Kidney (tissue), 14 donors: ENCODE data around the gene ASS1. TPM values are rescaled to one million over a fixed set of nuclear protein-coding genes. Genes with fewer than 3 reads are reported as not detected.

Experiments used
- DNase-seq, 5 donors: peaks; one replicate each; pipeline ENCODE4 v3.0.0-alpha.2; 2013 to 2020
- FAIRE-seq: peaks from 2 replicates; lab custom pipeline; 2012; peaks lifted over from hg19 to GRCh38; lab: Jason Lieb, UNC
- H3K27ac ChIP-seq, 2 donors: one replicate each; pipeline ENCODE4 v1.7.0; 2013; ENCODE audit warnings: low read depth in 2 of 2, low read length in 2 of 2, inconsistent platforms in 1 of 2
- H3K27me3 ChIP-seq: one replicate; pipeline ENCODE4 v1.7.1; 2013; ENCODE audit warnings: low read length, inconsistent platforms; ENCODE audit not compliant: control insufficient read depth, insufficient read depth
- H3K36me3 ChIP-seq, 3 donors: one replicate each; pipeline versions ENCODE4 v1.7.0 to v1.7.1; 2013; ENCODE audit warnings: low read length in 3 of 3, control low read depth in 1 of 3, inconsistent platforms in 1 of 3; ENCODE audit not compliant: insufficient read depth in 3 of 3, control insufficient read depth in 2 of 3
- H3K4me1 ChIP-seq, 3 donors: one replicate each; pipeline versions ENCODE4 v1.7.0 to v1.7.1; 2013; ENCODE audit warnings: low read length in 3 of 3, inconsistent platforms in 1 of 3, low read depth in 1 of 3; ENCODE audit not compliant: control insufficient read depth in 2 of 3, insufficient read depth in 2 of 3
- H3K4me3 ChIP-seq, 3 donors: one replicate each; pipeline versions ENCODE4 v1.7.0 to v1.8.1; 2013; ENCODE audit warnings: low read length in 3 of 3, control low read depth in 1 of 3, inconsistent platforms in 1 of 3
- H3K9ac ChIP-seq, 3 donors: one replicate each; pipeline versions ENCODE4 v1.7.0 to v1.7.1; 2013; ENCODE audit warnings: low read length in 3 of 3, control low read depth in 1 of 3, inconsistent platforms in 1 of 3
- H3K9me3 ChIP-seq, 3 donors: one replicate each; pipeline versions ENCODE4 v1.7.0 to v1.7.1; 2013; ENCODE audit warnings: low read length in 3 of 3, control low read depth in 1 of 3, inconsistent platforms in 1 of 3; ENCODE audit not compliant: control insufficient read depth in 2 of 3, insufficient read depth in 1 of 3
- intact Hi-C: fragments of 100-400 bp; cut with DNase I; formaldehyde crosslinking; loops from one replicate; pipeline ENCODE4 v1.11.1; 2022
- polyA plus RNA-seq: library from polyadenylated mRNA; stranded (reverse); fragments of 350-450 nt; fragmentation: Illumina TruSeq; extraction: RNeasy Lipid Tissue Mini Kit (QIAGEN cat#74804); gene quantifications from one replicate; pipeline ENCODE4 v1.2.3, GENCODE V29; 2014; ENCODE audit warnings: low read depth, low replicate concordance; ENCODE audit not compliant: insufficient read depth
- total RNA-seq: library from RNA; stranded (reverse); fragmentation: NEBNext Ultra II Directional; extraction: Animal tissue kit (Norgen Biotek cat#: 25700); gene quantifications from one replicate; pipeline ENCODE4 v1.2.1, GENCODE V29; 2021
- TF ChIP-seq, protein P1 (sequence below): IDR thresholded peaks from 3 replicates; pipeline ENCODE4 v1.5.1; 2012; ENCODE audit warnings: mild to moderate bottlenecking, moderate library complexity, borderline replicate concordance; ENCODE audit not compliant: insufficient read depth; ENCODE audit errors: extremely low read depth
- donor health status: control.
- donor health status: control.
- donor health status: control.
- donor health status: control.
- donor health status: control.
- donor health status: DM: yes; HTN: yes; CAD: no.
- donor health status: Normal renal cell carcinoma (clear cell type).

ASS1 gene
- total and polyA plus RNA-seq, 2 donors from 2014 or later, result 124 to 1,185 TPM

DNA sequence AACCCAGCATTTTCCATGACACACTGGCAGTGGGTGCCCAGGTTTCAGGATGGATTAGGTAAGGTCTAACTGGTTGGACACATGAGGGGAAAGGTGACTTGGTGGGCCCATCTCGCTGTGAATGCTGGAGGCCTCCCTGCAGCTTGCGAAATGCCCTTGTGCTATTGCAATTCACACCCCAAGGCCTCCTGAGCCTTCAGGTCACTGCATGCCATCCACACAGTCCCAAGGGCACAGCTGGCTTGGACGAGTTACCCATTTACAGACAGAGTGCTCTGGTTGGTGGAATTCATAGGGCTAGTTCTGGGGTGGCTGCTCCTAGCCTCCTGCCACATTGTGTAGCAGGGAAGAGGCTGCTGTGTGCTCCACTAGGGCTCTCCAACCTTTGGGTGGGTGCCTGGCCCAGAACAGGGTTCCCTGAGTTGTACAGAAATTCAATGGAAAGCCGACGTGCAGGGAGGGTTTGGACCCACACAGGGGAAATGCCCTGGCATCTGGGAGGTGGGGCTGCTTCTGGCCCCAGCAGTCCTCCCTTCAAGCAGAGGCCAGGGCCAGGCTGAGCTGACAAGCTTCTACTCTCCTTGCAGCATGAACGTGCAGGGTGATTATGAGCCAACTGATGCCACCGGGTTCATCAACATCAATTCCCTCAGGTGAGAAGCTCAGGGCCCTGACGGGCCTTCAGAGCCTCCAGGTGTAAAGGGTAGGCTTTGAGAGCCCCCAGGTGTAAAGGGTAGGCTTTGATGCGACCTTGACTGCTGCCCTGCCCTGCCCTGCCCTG lies 54.3 kb downstream of the ASS1 start:
- DNase-seq (peak in 2 of 5 donors; percentile 41 to 68), FAIRE-seq (no peak)
- H3K27me3 ChIP-seq, result no peaks in the 10 kb centered on the region
- H3K4me3 ChIP-seq, result no peak overlapping the region
- TF ChIP-seq, protein P1, sequence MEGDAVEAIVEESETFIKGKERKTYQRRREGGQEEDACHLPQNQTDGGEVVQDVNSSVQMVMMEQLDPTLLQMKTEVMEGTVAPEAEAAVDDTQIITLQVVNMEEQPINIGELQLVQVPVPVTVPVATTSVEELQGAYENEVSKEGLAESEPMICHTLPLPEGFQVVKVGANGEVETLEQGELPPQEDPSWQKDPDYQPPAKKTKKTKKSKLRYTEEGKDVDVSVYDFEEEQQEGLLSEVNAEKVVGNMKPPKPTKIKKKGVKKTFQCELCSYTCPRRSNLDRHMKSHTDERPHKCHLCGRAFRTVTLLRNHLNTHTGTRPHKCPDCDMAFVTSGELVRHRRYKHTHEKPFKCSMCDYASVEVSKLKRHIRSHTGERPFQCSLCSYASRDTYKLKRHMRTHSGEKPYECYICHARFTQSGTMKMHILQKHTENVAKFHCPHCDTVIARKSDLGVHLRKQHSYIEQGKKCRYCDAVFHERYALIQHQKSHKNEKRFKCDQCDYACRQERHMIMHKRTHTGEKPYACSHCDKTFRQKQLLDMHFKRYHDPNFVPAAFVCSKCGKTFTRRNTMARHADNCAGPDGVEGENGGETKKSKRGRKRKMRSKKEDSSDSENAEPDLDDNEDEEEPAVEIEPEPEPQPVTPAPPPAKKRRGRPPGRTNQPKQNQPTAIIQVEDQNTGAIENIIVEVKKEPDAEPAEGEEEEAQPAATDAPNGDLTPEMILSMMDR, result no peak
- H3K4me1 ChIP-seq, result peaks cover 0 to 2% (median 0%) of the 10 kb centered on the region in 3 donors
- no peak overlapping the region for H3K27ac ChIP-seq
- peaks cover 0 to 23% (median 12%) of the 10 kb centered on the region in 3 donors for H3K36me3 ChIP-seq
- H3K9ac ChIP-seq, result no peak overlapping the region
- no peaks in the 10 kb centered on the region for H3K9me3 ChIP-seq
- intact Hi-C loops, result no loop called here

DNA sequence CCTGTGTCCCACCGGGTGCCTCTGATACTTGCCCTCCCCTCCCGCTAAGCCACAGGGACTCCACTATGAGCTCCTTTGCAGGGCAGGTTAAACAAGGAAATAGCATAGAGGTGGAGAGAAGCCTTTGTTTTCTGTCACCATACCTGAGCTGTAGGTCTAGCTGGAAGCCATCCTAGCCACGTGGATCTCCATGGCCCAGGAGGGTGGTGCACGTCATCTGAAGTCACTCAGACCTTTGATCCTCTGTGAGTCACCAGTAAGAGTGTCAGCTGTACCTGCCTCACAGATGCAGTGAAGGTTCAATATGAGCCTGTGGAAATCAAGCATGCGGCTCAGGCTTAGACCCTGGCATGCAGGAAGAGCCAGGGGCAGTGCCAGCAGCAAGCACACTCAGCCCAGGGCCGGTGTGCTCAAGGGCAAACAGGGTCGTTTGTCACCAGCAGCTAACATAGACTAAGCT lies 55.1 kb downstream of the ASS1 start:
- TF ChIP-seq, protein P1, result no peak

DNA sequence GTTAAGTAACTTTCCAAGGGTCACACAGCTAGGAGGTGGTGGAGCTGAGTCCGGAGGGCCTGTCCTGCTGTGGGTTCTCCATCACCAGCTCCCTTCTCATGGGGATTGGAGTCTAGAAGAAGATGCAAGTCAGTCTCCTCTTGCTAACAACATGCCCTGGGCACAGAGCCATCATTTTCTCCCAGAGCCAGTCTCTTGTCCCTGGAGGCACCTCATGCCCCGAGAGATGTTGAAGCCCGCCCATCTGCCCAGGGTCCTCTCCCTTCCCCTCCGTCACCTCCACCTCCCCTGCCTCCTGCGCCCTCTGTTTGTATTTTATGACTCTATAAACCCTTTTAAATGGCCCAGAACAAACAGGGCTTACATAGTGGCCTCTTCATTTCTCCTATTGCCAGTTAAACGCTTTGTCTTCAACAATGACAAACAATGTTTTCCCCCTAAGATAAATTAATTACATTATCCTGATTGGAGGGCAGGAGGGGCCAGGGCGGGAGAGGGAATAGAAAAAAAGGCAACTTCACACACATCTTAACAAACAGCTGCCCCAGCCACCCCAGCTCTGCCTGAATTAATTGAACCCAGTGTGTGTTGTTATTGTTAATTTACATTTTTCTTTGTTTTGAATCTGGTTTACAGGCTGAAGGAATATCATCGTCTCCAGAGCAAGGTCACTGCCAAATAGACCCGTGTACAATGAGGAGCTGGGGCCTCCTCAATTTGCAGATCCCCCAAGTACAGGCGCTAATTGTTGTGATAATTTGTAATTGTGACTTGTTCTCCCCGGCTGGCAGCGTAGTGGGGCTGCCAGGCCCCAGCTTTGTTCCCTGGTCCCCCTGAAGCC lies 55.8 kb downstream of the ASS1 start:
- DNase-seq (no peak), FAIRE-seq (no peak)
- peaks cover 0 to 2% (median 0%) of the 10 kb centered on the region in 3 donors for H3K4me1 ChIP-seq
- intact Hi-C loops, result no loop called here
- H3K36me3 ChIP-seq, result peaks cover 0 to 19% (median 8%) of the 10 kb centered on the region in 3 donors
- no peak overlapping the region for H3K4me3 ChIP-seq
- H3K27ac ChIP-seq, result no peak overlapping the region
- TF ChIP-seq, protein P1, result no peak
- H3K9ac ChIP-seq, result no peak overlapping the region
- no peaks in the 10 kb centered on the region for H3K9me3 ChIP-seq
- H3K27me3 ChIP-seq, result no peaks in the 10 kb centered on the region

More for the DNA sequence above, 55.1 kb downstream of the ASS1 start:
- H3K4me1 ChIP-seq, result peaks cover 0 to 2% (median 0%) of the 10 kb centered on the region in 3 donors
- intact Hi-C loops, result no loop called here
- peaks cover 0 to 19% (median 12%) of the 10 kb centered on the region in 3 donors for H3K36me3 ChIP-seq
- no peaks in the 10 kb centered on the region for H3K27me3 ChIP-seq
- no peak overlapping the region for H3K27ac ChIP-seq
- no peak for FAIRE-seq
- H3K4me3 ChIP-seq, result no peak overlapping the region
- H3K9ac ChIP-seq, result no peak overlapping the region
- H3K9me3 ChIP-seq, result no peaks in the 10 kb centered on the region
- DNase-seq, result no peak
